ENCODE results near the gene RAB6A. TPM values are rescaled to one million over a fixed set of nuclear protein-coding genes. Genes with fewer than 3 reads are reported as not detected.
"Not testable (repeated sequence)": the region's sequence is repeated elsewhere in the genome, so short reads cannot be mapped to it uniquely, and the experiment has no call there.

RAB6A gene
- total RNA-seq, 4 donors from 2014 or later, result 95.5 to 124 (median 110) TPM

DNA sequence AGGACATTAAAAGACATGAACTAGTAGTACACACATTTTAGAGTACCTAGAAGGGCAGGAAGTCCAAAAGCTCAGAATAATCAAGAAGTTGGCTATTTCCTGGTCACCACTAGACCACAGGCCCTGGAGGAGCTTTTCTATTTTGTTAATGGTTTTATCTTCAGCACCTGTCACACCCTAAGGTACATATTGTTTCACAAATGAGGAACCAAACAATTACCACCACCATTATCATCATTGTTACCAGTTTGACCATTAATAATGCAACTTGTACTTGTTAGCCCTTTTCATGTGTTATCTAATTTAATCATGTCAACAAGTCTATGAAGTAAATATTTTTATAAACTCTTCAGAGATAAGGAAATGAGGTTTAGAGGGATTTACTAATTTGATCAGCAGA, 31.7 kb upstream of the RAB6A start:
- Histone ChIP-seq H3K4me1 (peaks cover 15 to 17% of the 10 kb centered on the region in 2 donors), H3K36me3 (peaks cover 0 to 4% of the 10 kb centered on the region in 2 donors), H3K27me3 (no peaks in the 10 kb centered on the region), H3K27ac (no peak overlapping the region), H3K9me3 (no peaks in the 10 kb centered on the region), H3K4me3 (no peak overlapping the region)
- no peak for DNase-seq
- no peak for ATAC-seq
- in situ Hi-C loops (cut with MboI; ENCODE audit: low sequenced_read_pairs in 4 of 4) (no loop called here), intact Hi-C loops (cut with DNase I; ENCODE audit: low total_unique reads) (no loop called here)
- TF ChIP-seq POLR2A (IDR thresholded peaks at IDR 0.05) (no peak), CTCF (IDR thresholded peaks at IDR 0.05 in 4 of 5, conservative IDR thresholded peaks at IDR 0.05 in 1 of 5) (no peak)

DNA sequence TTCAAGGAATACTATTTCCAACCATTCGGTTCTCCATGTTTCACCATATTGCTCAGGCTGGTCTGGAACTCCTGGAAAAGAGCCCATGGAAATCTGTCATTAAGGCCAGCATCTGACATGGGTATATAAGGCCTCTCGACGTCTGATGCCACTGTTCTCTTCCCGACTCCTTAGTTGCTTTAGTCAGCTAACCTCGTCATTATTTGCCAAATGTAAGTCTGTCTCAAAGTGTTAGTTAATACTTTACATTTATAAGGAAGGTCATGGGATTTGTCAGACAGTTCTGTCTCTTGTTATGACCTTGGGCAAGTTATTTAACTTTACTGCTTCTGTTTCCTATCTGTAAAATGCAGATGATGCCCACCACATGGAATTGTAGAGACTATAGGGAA, 28.4 kb upstream of the RAB6A start:
- intact Hi-C loops (cut with DNase I; ENCODE audit: low total_unique reads) (loop anchor here (5.0 kb wide), 3 partner anchors 37 to 192 kb away; partner anchors contain the start of genes COA4, FAM168A and PAAF1), in situ Hi-C loops (cut with MboI; ENCODE audit: low sequenced_read_pairs in 4 of 4) (loop anchor here in 1 of 4 donors (10.0 kb wide), 1 partner anchor 86 kb away; the partner anchor contains the start of genes COA4 and PAAF1)
- Histone ChIP-seq H3K27me3 (no peaks in the 10 kb centered on the region), H3K9me3 (no peaks in the 10 kb centered on the region), H3K4me1 (peaks cover 8 to 16% of the 10 kb centered on the region in 2 donors), H3K4me3 (peak overlapping the region in 3 of 4 donors; percentile 79 to 90 (median 89)), H3K27ac (peak overlapping the region; percentile 84 to 90 (median 85)), H3K36me3 (peaks cover 0 to 4% of the 10 kb centered on the region in 2 donors)
- ATAC-seq (no peak), DNase-seq (no peak)
- TF ChIP-seq CTCF (IDR thresholded peaks at IDR 0.05 in 4 of 5, conservative IDR thresholded peaks at IDR 0.05 in 1 of 5) (no peak), POLR2A (IDR thresholded peaks at IDR 0.05) (no peak)

GRCh38 chr11:73787643-73788558, 27.0 kb upstream of the RAB6A start, which contains the start of gene MRPL48:
TSS of gene MRPL48 (plus strand) at chr11:73787874. CDS start at chr11:73787972, 98 bp downstream.
- intact Hi-C loops (cut with DNase I; ENCODE audit: low total_unique reads) (loop anchor here (1.0 to 5.0 kb wide), 4 partner anchors 9 to 191 kb away; partner anchors contain the start of genes COA4, FAM168A and PAAF1), in situ Hi-C loops (cut with MboI; ENCODE audit: low sequenced_read_pairs in 4 of 4) (loop anchor here in 1 of 4 donors (10.0 kb wide), 1 partner anchor 87 kb away; the partner anchor contains the start of genes COA4 and PAAF1)
- H3K36me3 ChIP-seq, result peaks cover 0 to 4% of the 10 kb centered on the region in 2 donors
- H3K4me3 ChIP-seq, result peak within 1 kb of the TSS; percentile 79 to 90 (median 88)
- DNase-seq, result peak; percentile 87 to 93
- no peaks in the 10 kb centered on the region for H3K9me3 ChIP-seq
- peak within 1 kb of the TSS; percentile 84 to 90 (median 85) for H3K27ac ChIP-seq
- no peak for TF ChIP-seq CTCF (IDR thresholded peaks at IDR 0.05 in 4 of 5, conservative IDR thresholded peaks at IDR 0.05 in 1 of 5)
- peak in 1 of 2 donors; percentile 12 for TF ChIP-seq POLR2A (IDR thresholded peaks at IDR 0.05)
- ATAC-seq, result peak; percentile 93 to 96
- peaks cover 8 to 16% of the 10 kb centered on the region in 2 donors for H3K4me1 ChIP-seq
- no peaks in the 10 kb centered on the region for H3K27me3 ChIP-seq

- intact Hi-C loops (cut with DNase I; ENCODE audit: low total_unique reads), result loop anchor here (5.0 kb wide), 3 partner anchors 35 to 190 kb away; partner anchors contain the start of genes COA4, FAM168A and PAAF1
- TF ChIP-seq POLR2A (IDR thresholded peaks at IDR 0.05) (no peak), CTCF (IDR thresholded peaks at IDR 0.05 in 4 of 5, conservative IDR thresholded peaks at IDR 0.05 in 1 of 5) (no peak)
- Histone ChIP-seq H3K9me3 (no peaks in the 10 kb centered on the region), H3K4me3 (peak overlapping the region; percentile 79 to 90 (median 88)), H3K36me3 (peaks cover 0 to 3% of the 10 kb centered on the region in 2 donors), H3K27me3 (no peaks in the 10 kb centered on the region), H3K4me1 (peaks cover 8 to 16% of the 10 kb centered on the region in 2 donors), H3K27ac (peak overlapping the region; percentile 84 to 90 (median 85))
- in situ Hi-C loops (cut with MboI; ENCODE audit: low sequenced_read_pairs in 4 of 4), result loop anchor here in 1 of 4 donors (10.0 kb wide), 1 partner anchor 88 kb away; the partner anchor contains the start of genes COA4 and PAAF1
- ATAC-seq (no peak), DNase-seq (no peak)
Observed at GRCh38 chr11:73787051-73787642, 26.3 kb upstream of the RAB6A start.

DNA sequence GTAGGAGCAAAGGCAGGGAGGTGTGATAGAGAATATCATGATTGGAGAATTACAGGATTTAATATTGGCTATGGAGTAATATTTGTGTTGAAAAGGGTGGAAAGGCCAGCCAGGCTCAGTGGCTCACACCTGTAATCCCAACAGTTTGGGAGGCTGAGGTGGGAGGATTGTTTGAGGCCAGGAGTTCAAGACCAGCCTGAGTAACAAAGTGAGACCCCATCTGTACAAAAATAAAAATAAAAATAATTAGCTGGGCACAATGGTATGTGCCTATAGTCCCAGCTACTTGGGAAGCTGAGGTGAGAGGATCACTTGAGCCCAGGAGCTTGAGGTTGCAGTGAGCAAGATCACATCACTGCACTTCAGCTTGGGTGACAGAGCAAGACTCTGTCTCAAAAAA, 24.6 kb upstream of the RAB6A start:
- H3K27ac ChIP-seq, ATAC-seq, DNase-seq, H3K9me3 ChIP-seq, H3K36me3 ChIP-seq, H3K27me3 ChIP-seq, H3K4me3 ChIP-seq: not testable (repeated sequence)
- intact Hi-C loops (cut with DNase I; ENCODE audit: low total_unique reads) (loop anchor here (5.0 kb wide), 3 partner anchors 33 to 188 kb away; partner anchors contain the start of genes COA4, FAM168A and PAAF1), in situ Hi-C loops (cut with MboI; ENCODE audit: low sequenced_read_pairs in 4 of 4) (loop anchor here in 1 of 4 donors (10.0 kb wide), 1 partner anchor 89 kb away; the partner anchor contains the start of genes COA4 and PAAF1)
- H3K4me1 ChIP-seq, result peaks cover 8 to 16% of the 10 kb centered on the region in 2 donors
